Ramos (cell line): Measurements from ENCODE around the gene TJP2.

ENCODE experiments used
- in situ Hi-C: fragments of 300-500 bp; cut with MboI; formaldehyde crosslinking; loops from one replicate; pipeline ENCODE4 v1.14.3; 2022; ENCODE audit warnings: low sequenced_read_pairs; ENCODE audit not compliant: unreplicated experiment

TJP2 gene

GRCh38 chr9:69317081-69317480 is 143.0 kb downstream of the TJP2 start:
- in situ Hi-C loops: no loop called here

GRCh38 chr9:69317894-69318293 is 143.8 kb downstream of the TJP2 start:
- in situ Hi-C loops: no loop called here

DNA sequence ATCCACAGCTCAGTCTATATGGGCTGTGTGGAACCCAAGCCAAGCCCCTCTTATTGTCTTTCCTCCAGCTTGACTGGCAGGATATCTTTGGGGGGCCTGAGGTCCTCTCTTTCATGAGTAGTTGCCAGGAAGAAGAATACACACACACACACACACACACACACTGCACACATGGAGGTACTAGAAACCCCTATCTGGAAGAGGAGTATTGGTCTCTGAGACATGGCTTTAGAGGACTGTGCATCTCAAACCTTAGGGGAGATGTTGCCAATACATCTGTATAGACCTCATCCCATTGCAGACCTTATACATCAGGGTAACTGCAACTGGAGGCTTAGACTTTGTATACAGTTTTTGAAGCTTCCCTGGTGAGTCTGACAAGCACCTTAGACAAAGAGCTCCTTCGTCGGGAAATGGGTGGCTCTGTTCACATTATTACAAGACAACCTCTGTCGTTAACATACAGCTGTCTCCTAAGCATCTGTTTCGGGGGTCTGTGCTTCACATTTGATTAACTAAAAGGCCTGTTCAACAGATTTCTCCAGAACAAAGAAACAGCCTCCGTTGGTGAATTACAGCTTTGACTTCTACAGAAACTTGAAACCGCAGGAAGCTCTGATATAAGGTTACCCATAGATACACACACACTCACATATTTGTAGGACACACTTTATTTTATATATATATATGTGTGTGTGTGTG is 145.4 kb downstream of the TJP2 start:
- in situ Hi-C loops: no loop called here

- in situ Hi-C loops: no loop called here
Observed at GRCh38 chr9:69322256-69322655, 148.2 kb downstream of the TJP2 start.

- in situ Hi-C loops: no loop called here
Observed at GRCh38 chr9:69323861-69324260, 149.8 kb downstream of the TJP2 start.
